GM19452 (cell line): ENCODE measurements around the gene COL26A1.
"Not testable (repeated sequence)": the region's sequence is repeated elsewhere in the genome, so short reads cannot be mapped to it uniquely, and the experiment has no call there.

Experiments
- ATAC-seq: cut with Tn5 transposase; IDR thresholded peaks from one replicate; pipeline ENCODE4 v1.9.1; 2021; ENCODE audit not compliant: unreplicated experiment

COL26A1 gene

GRCh38 chr7:101436857-101437576 lies 74.3 kb downstream of the COL26A1 start:
- no peak for ATAC-seq

GRCh38 chr7:101441890-101442289 lies 79.2 kb downstream of the COL26A1 start:
- ATAC-seq: no peak

- no peak for ATAC-seq
Measured at GRCh38 chr7:101442426-101443070, 79.9 kb downstream of the COL26A1 start.

GRCh38 chr7:101450064-101450463 lies 87.4 kb downstream of the COL26A1 start:
- no peak for ATAC-seq

GRCh38 chr7:101453617-101454016 lies 90.9 kb downstream of the COL26A1 start:
- no peak for ATAC-seq

- ATAC-seq: no peak
Measured at GRCh38 chr7:101457001-101457750, 94.5 kb downstream of the COL26A1 start.

- ATAC-seq: no peak
Measured at GRCh38 chr7:101465131-101465530, 102.5 kb downstream of the COL26A1 start.

- ATAC-seq: no peak
Measured at GRCh38 chr7:101465576-101466196, 103.0 kb downstream of the COL26A1 start.

- ATAC-seq: no peak
Measured at GRCh38 chr7:101466871-101467270, 104.2 kb downstream of the COL26A1 start.

- ATAC-seq: no peak
Measured at GRCh38 chr7:101468546-101469275, 106.0 kb downstream of the COL26A1 start.

- ATAC-seq: no peak
Measured at GRCh38 chr7:101470668-101471487, 108.2 kb downstream of the COL26A1 start.

- no peak for ATAC-seq
Measured at GRCh38 chr7:101474178-101474577, 111.5 kb downstream of the COL26A1 start.

GRCh38 chr7:101475691-101476090 lies 113.0 kb downstream of the COL26A1 start:
- not testable (repeated sequence) for ATAC-seq

GRCh38 chr7:101479217-101479616 lies 116.5 kb downstream of the COL26A1 start:
- no peak for ATAC-seq

GRCh38 chr7:101486056-101486432 lies 123.4 kb downstream of the COL26A1 start:
- ATAC-seq: not testable (repeated sequence)

- no peak for ATAC-seq
Measured at GRCh38 chr7:101486433-101487104, 123.9 kb downstream of the COL26A1 start.

GRCh38 chr7:101487105-101487458 lies 124.4 kb downstream of the COL26A1 start:
- no peak for ATAC-seq

- ATAC-seq: no peak
Measured at GRCh38 chr7:101487753-101488152, 125.1 kb downstream of the COL26A1 start.

- ATAC-seq: no peak
Measured at GRCh38 chr7:101488826-101489572, 126.3 kb downstream of the COL26A1 start.
